ENCODE results near the gene FARP1.

FARP1 gene

GRCh38 chr13:98273824-98274742 lies 131.2 kb downstream of the FARP1 start:
- no peak overlapping the region for H3K4me3 ChIP-seq (ENCODE audit: low read depth, low read length)
- ChIA-PET CTCF (interaction anchor here (1.4 kb wide), 1 partner anchor 9 kb away, joined by 4 read pairs; no protein-coding TSS in a partner anchor), POLR2A (no interaction called here)
- TF ChIP-seq CTCF (IDR thresholded peaks at IDR 0.05; ENCODE audit: insufficient read depth, low read length, missing control alignments): no peak
- no peak for DNase-seq (ENCODE audit: low read depth, low spot score)

GRCh38 chr13:98274921-98275487 lies 132.1 kb downstream of the FARP1 start:
- H3K4me3 ChIP-seq (ENCODE audit: low read depth, low read length): no peak overlapping the region
- ChIA-PET POLR2A (no interaction called here), CTCF (interaction anchor here (0.7 kb wide), 1 partner anchor 69 kb away, joined by 3 read pairs; no protein-coding TSS in a partner anchor)
- no peak for DNase-seq (ENCODE audit: low read depth, low spot score)
- TF ChIP-seq CTCF (IDR thresholded peaks at IDR 0.05; ENCODE audit: insufficient read depth, low read length, missing control alignments): no peak

DNA sequence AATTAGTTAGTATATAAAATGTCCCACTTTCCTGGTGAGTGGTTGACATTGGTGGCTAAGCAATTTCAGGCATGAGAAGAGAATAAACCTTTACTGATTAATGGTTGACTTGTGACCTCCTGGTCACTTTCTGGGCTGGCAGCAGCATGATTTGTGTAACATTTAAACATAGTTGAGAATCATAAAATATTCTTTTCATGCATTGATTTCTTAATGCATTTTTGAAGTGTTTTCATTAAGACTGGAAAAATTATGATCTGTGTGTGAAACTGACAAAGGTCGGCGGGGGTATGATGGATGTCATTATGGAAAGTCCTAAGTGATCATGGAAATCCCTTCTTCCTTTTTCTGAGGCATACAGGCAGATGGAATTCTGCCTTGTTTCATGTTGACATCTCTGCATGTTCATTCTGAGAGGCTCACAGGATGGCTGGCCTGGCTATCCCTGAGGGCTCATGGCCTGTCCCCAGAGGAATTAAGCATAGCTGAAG lies 132.8 kb downstream of the FARP1 start:
- no peak overlapping the region for H3K4me3 ChIP-seq (ENCODE audit: low read depth, low read length)
- CTCF ChIA-PET: no interaction called here

GRCh38 chr13:98276486-98276885 lies 133.6 kb downstream of the FARP1 start:
- no peak overlapping the region for H3K4me3 ChIP-seq (ENCODE audit: low read depth, low read length)
- no peak for DNase-seq (ENCODE audit: low read depth, low spot score)
- CTCF ChIA-PET: interaction anchor here (0.7 to 1.1 kb wide), 2 partner anchors 11 to 14 kb away, joined by 3 read pairs; no protein-coding TSS in a partner anchor
- no peak for TF ChIP-seq CTCF (IDR thresholded peaks at IDR 0.05; ENCODE audit: insufficient read depth, low read length, missing control alignments)
- POLR2A ChIA-PET: no interaction called here

More for the DNA sequence above, 132.8 kb downstream of the FARP1 start:
- DNase-seq (ENCODE audit: low read depth, low spot score): no peak
- POLR2A ChIA-PET: no interaction called here
- TF ChIP-seq CTCF (IDR thresholded peaks at IDR 0.05; ENCODE audit: insufficient read depth, low read length, missing control alignments): no peak

GRCh38 chr13:98278068-98278724 lies 135.3 kb downstream of the FARP1 start:
- ChIA-PET POLR2A (no interaction called here), CTCF (interaction anchor here (0.9 kb wide), 1 partner anchor 9 kb away, joined by 3 read pairs; no protein-coding TSS in a partner anchor)
- DNase-seq (ENCODE audit: low read depth, low spot score): no peak
- no peak for TF ChIP-seq CTCF (IDR thresholded peaks at IDR 0.05; ENCODE audit: insufficient read depth, low read length, missing control alignments)
- H3K4me3 ChIP-seq (ENCODE audit: low read depth, low read length): no peak overlapping the region

Measured in AG04449 (cell line).